ENCODE data around the gene RAF1. TPM values are rescaled to one million over a fixed set of nuclear protein-coding genes. Genes with fewer than 3 reads are reported as not detected.
A peak's percentile ranks its signal among the peaks of the same experiment; 100 is the strongest.

Gene RAF1
- total and polyA plus RNA-seq, 3 experiments from 2014 or later: 73.1 to 90.9 (median 89.4) TPM

DNA sequence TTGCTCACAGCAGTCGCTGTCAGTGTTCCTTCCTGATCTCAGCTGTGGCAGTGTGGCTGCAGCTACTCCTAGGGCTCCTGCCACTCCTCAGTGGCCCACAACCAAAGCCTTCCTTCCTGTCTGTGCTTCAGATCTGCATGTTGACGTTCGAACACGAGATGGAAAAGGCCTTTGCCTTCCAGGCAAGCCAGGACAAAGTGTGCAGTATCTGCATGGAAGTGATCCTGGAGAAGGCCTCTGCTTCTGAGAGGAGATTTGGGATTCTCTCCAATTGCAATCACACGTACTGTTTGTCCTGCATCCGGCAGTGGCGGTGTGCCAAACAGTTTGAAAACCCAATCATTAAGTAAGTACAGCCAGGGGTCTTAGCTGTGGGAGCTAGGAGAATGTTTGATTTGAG lies 89.3 kb downstream of the RAF1 start:
- no peak for DNase-seq
- ChIA-PET CTCF (no interaction called here), POLR2A (no interaction called here)
- no peak overlapping the region for H3K4me3 ChIP-seq (ENCODE audit: low read length)
- no peak overlapping the region for H3K27ac ChIP-seq (ENCODE audit: low read depth, low read length)
- H3K27me3 Mint-ChIP-seq: peaks cover 0 to 1% of the 10 kb centered on the region in 2 donors
- H3K36me3 Mint-ChIP-seq: peaks cover 33 to 90% (median 50%) of the 10 kb centered on the region in 3 donors
- no peak overlapping the region for H3K27ac Mint-ChIP-seq
- peaks cover 0 to 4% (median 3%) of the 10 kb centered on the region in 5 donors for H3K9me3 Mint-ChIP-seq
- no peaks in the 10 kb centered on the region for H3K9me3 ChIP-seq (ENCODE audit: low read length)
- H3K4me3 Mint-ChIP-seq: no peak overlapping the region
- peaks cover 66% of the 10 kb centered on the region for H3K36me3 ChIP-seq (ENCODE audit: insufficient read depth, low read length)
- no peaks in the 10 kb centered on the region for H3K4me1 ChIP-seq (ENCODE audit: insufficient read depth, low read length)
- H3K27me3 ChIP-seq (ENCODE audit: insufficient read depth, low read length, poor library complexity, severe bottlenecking): no peaks in the 10 kb centered on the region
- peaks cover under 1 to 3% (median 2%) of the 10 kb centered on the region in 3 donors for H3K4me1 Mint-ChIP-seq

GRCh38 chr3:12574131-12574530 lies 89.8 kb downstream of the RAF1 start:
- Histone ChIP-seq H3K27me3 (ENCODE audit: insufficient read depth, low read length, poor library complexity, severe bottlenecking) (no peaks in the 10 kb centered on the region), H3K36me3 (ENCODE audit: insufficient read depth, low read length) (peaks cover 69% of the 10 kb centered on the region), H3K4me1 (ENCODE audit: insufficient read depth, low read length) (no peaks in the 10 kb centered on the region), H3K9me3 (ENCODE audit: low read length) (no peaks in the 10 kb centered on the region), H3K27ac (ENCODE audit: low read depth, low read length) (no peak overlapping the region), H3K4me3 (ENCODE audit: low read length) (no peak overlapping the region)
- ChIA-PET CTCF (no interaction called here), POLR2A (no interaction called here)
- Mint-ChIP-seq H3K36me3 (peaks cover 36 to 89% (median 53%) of the 10 kb centered on the region in 3 donors), H3K4me3 (no peak overlapping the region), H3K9me3 (peaks cover 0 to 4% (median 3%) of the 10 kb centered on the region in 5 donors), H3K27me3 (peaks cover 0 to 1% of the 10 kb centered on the region in 2 donors), H3K27ac (peak overlapping the region in 4 of 8 donors; percentile 32 to 88 (median 63)), H3K4me1 (peaks cover 2 to 3% (median 3%) of the 10 kb centered on the region in 3 donors)
- DNase-seq: no peak

DNA sequence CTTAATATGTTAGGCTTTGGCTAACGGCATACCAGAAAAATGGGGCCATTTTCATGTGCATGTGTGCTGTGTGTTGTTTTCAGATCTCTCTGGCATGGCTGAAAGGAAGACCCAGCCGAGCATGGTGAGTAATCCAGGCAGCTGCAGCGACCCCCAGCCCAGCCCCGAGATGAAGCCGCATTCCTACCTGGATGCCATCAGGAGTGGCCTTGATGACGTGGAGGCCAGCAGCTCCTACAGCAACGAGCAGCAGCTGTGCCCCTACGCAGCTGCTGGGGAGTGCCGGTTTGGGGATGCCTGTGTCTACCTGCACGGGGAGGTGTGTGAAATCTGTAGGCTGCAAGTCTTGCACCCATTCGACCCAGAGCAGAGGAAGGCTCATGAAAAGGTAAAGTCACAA lies 91.9 kb downstream of the RAF1 start:
- H3K9me3 Mint-ChIP-seq: peaks cover 0 to 1% (median under 1%) of the 10 kb centered on the region in 5 donors
- no peak for DNase-seq
- H3K4me1 Mint-ChIP-seq: peaks cover 4 to 18% (median 9%) of the 10 kb centered on the region in 3 donors
- H3K27me3 Mint-ChIP-seq: no peaks in the 10 kb centered on the region
- ChIA-PET CTCF (no interaction called here), POLR2A (no interaction called here)
- no peaks in the 10 kb centered on the region for H3K27me3 ChIP-seq (ENCODE audit: insufficient read depth, low read length, poor library complexity, severe bottlenecking)
- H3K4me1 ChIP-seq (ENCODE audit: insufficient read depth, low read length): no peaks in the 10 kb centered on the region
- no peak overlapping the region for H3K4me3 Mint-ChIP-seq
- H3K27ac ChIP-seq (ENCODE audit: low read depth, low read length): no peak overlapping the region
- H3K4me3 ChIP-seq (ENCODE audit: low read length): no peak overlapping the region
- H3K27ac Mint-ChIP-seq: no peak overlapping the region
- no peaks in the 10 kb centered on the region for H3K9me3 ChIP-seq (ENCODE audit: low read length)
- H3K36me3 ChIP-seq (ENCODE audit: insufficient read depth, low read length): peaks cover 65% of the 10 kb centered on the region
- H3K36me3 Mint-ChIP-seq: peaks cover 31 to 85% (median 53%) of the 10 kb centered on the region in 3 donors

- Mint-ChIP-seq H3K27me3 (no peaks in the 10 kb centered on the region), H3K27ac (peak overlapping the region in 1 of 8 donors; percentile 37), H3K4me3 (no peak overlapping the region), H3K9me3 (peaks cover 4 to 14% (median 11%) of the 10 kb centered on the region in 5 donors), H3K36me3 (peaks cover 30 to 78% (median 52%) of the 10 kb centered on the region in 3 donors), H3K4me1 (peaks cover 15 to 32% (median 21%) of the 10 kb centered on the region in 3 donors)
- CTCF ChIA-PET: no interaction called here
- no peaks in the 10 kb centered on the region for H3K27me3 ChIP-seq (ENCODE audit: insufficient read depth, low read length, poor library complexity, severe bottlenecking)
- no peak for DNase-seq
- POLR2A ChIA-PET: no interaction called here
- no peaks in the 10 kb centered on the region for H3K4me1 ChIP-seq (ENCODE audit: insufficient read depth, low read length)
- H3K27ac ChIP-seq (ENCODE audit: low read depth, low read length): no peak overlapping the region
- H3K4me3 ChIP-seq (ENCODE audit: low read length): no peak overlapping the region
- H3K36me3 ChIP-seq (ENCODE audit: insufficient read depth, low read length): peaks cover 47% of the 10 kb centered on the region
- H3K9me3 ChIP-seq (ENCODE audit: low read length): no peaks in the 10 kb centered on the region
Observed at GRCh38 chr3:12569836-12570235, 94.1 kb downstream of the RAF1 start.

- CTCF ChIA-PET: interaction anchor here (0.9 to 1.6 kb wide), 2 partner anchors 16 to 95 kb away, joined by 4 read pairs; partner anchors contain the start of gene RAF1
Observed at GRCh38 chr3:12568747-12569146, 95.2 kb downstream of the RAF1 start.

DNA sequence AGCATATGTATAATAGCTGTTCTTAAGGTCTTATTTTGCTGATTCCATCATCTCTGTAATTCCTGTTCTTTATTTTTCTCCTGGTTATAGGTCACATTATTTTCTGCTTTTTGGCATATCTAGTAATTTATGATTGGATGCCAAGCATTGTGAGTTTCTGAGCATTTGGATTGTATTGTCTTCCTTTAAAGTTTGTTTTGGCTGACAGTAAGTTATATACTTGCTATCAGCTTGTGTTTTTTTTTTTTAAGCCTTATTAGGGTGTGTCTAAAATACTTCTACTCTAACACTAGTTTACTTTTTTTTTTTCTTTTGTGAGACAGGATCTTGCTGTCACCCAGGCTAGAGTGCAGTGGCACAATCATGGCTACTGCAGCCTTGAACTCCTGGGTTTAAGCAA lies 96.9 kb downstream of the RAF1 start:
- no peaks in the 10 kb centered on the region for H3K27me3 Mint-ChIP-seq
- Histone ChIP-seq H3K36me3 (ENCODE audit: insufficient read depth, low read length) (peaks cover 27% of the 10 kb centered on the region), H3K27ac (ENCODE audit: low read depth, low read length) (no peak overlapping the region), H3K4me1 (ENCODE audit: insufficient read depth, low read length) (no peaks in the 10 kb centered on the region), H3K27me3 (ENCODE audit: insufficient read depth, low read length, poor library complexity, severe bottlenecking) (no peaks in the 10 kb centered on the region), H3K4me3 (ENCODE audit: low read length) (no peak overlapping the region), H3K9me3 (ENCODE audit: low read length) (no peaks in the 10 kb centered on the region)
- peak overlapping the region in 1 of 8 donors; percentile 42 for H3K27ac Mint-ChIP-seq
- CTCF ChIA-PET: no interaction called here
- POLR2A ChIA-PET: interaction anchor here (0.6 kb wide), 1 partner anchor 1009 kb away, joined by 3 read pairs; no protein-coding TSS in a partner anchor
- no peak overlapping the region for H3K4me3 Mint-ChIP-seq
- H3K4me1 Mint-ChIP-seq: peaks cover 25 to 55% (median 35%) of the 10 kb centered on the region in 3 donors
- DNase-seq: no peak
- H3K9me3 Mint-ChIP-seq: peaks cover 4 to 15% (median 12%) of the 10 kb centered on the region in 5 donors
- peaks cover 25 to 60% (median 46%) of the 10 kb centered on the region in 3 donors for H3K36me3 Mint-ChIP-seq

More at GRCh38 chr3:12568747-12569146, 95.2 kb downstream of the RAF1 start:
- H3K4me1 ChIP-seq (ENCODE audit: insufficient read depth, low read length): no peaks in the 10 kb centered on the region
- POLR2A ChIA-PET: no interaction called here
- Mint-ChIP-seq H3K4me3 (no peak overlapping the region), H3K9me3 (peaks cover 4 to 15% (median 12%) of the 10 kb centered on the region in 5 donors), H3K36me3 (peaks cover 29 to 72% (median 52%) of the 10 kb centered on the region in 3 donors), H3K27ac (peak overlapping the region in 2 of 8 donors; percentile 10 to 13), H3K27me3 (no peaks in the 10 kb centered on the region), H3K4me1 (peaks cover 19 to 41% (median 27%) of the 10 kb centered on the region in 3 donors)
- H3K27ac ChIP-seq (ENCODE audit: low read depth, low read length): no peak overlapping the region
- H3K36me3 ChIP-seq (ENCODE audit: insufficient read depth, low read length): peaks cover 40% of the 10 kb centered on the region
- H3K9me3 ChIP-seq (ENCODE audit: low read length): no peaks in the 10 kb centered on the region
- no peaks in the 10 kb centered on the region for H3K27me3 ChIP-seq (ENCODE audit: insufficient read depth, low read length, poor library complexity, severe bottlenecking)
- DNase-seq: no peak
- no peak overlapping the region for H3K4me3 ChIP-seq (ENCODE audit: low read length)

DNA sequence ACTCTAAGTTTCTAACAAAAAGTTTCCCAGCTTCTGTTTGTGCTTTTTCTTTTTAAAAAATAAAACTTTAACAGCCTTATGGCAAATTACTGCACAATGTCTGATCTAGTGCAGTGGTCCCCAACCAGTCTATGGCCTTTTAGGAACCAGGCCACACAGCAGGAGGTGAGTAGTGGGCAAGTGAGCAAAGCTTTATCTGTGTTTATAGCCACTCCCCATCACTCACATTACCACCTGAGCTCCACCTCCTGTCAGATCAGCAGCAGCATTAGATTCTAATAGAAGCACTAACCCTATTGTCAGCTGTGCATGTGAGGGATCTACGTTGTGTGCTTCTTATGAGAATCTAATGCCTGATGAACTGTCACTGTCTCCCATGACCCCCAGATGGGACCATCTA lies 101.5 kb downstream of the RAF1 start:
- POLR2A ChIA-PET: no interaction called here

DNA sequence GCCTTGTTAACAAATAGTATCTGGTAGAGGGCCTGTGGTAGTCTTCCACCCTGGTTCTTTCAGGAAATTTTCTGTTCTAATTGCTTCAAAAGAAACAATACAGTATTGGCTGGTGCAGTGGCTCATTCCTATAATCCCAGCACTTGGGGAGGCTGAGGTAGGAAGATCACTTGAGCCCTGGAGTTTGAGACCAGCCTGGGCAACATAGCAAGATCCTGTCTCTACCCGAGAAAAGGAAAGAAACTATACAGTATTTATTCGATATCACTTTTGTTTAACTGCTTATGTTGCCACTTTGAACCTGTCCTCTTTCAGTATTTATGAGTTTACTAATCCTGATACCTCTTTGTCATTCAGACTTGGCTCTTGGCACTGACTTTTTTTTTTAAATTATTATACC lies 102.5 kb downstream of the RAF1 start:
- no peak overlapping the region for H3K27ac ChIP-seq (ENCODE audit: low read depth, low read length)
- peaks cover 4 to 10% (median 7%) of the 10 kb centered on the region in 5 donors for H3K9me3 Mint-ChIP-seq
- H3K9me3 ChIP-seq (ENCODE audit: low read length): no peaks in the 10 kb centered on the region
- peak overlapping the region in 4 of 8 donors; percentile 24 to 70 (median 48) for H3K27ac Mint-ChIP-seq
- H3K4me3 Mint-ChIP-seq: peak overlapping the region in 2 of 7 donors; percentile 16 to 46
- peaks cover 4% of the 10 kb centered on the region for H3K36me3 ChIP-seq (ENCODE audit: insufficient read depth, low read length)
- H3K4me1 ChIP-seq (ENCODE audit: insufficient read depth, low read length): peaks cover 37% of the 10 kb centered on the region
- no peaks in the 10 kb centered on the region for H3K27me3 Mint-ChIP-seq
- DNase-seq: no peak
- POLR2A ChIA-PET: no interaction called here
- H3K4me3 ChIP-seq (ENCODE audit: low read length): no peak overlapping the region
- peaks cover 11 to 24% (median 16%) of the 10 kb centered on the region in 3 donors for H3K36me3 Mint-ChIP-seq
- CTCF ChIA-PET: interaction anchor here (1.2 kb wide), 1 partner anchor 82 kb away, joined by 4 read pairs; no protein-coding TSS in a partner anchor
- H3K4me1 Mint-ChIP-seq: peaks cover 66 to 83% (median 73%) of the 10 kb centered on the region in 3 donors
- H3K27me3 ChIP-seq (ENCODE audit: insufficient read depth, low read length, poor library complexity, severe bottlenecking): no peaks in the 10 kb centered on the region

More for the DNA sequence above, 101.5 kb downstream of the RAF1 start:
- H3K36me3 Mint-ChIP-seq: peaks cover 11 to 23% (median 23%) of the 10 kb centered on the region in 3 donors
- peaks cover 37% of the 10 kb centered on the region for H3K4me1 ChIP-seq (ENCODE audit: insufficient read depth, low read length)
- H3K4me1 Mint-ChIP-seq: peaks cover 65 to 83% (median 71%) of the 10 kb centered on the region in 3 donors
- H3K4me3 Mint-ChIP-seq: no peak overlapping the region
- H3K27ac ChIP-seq (ENCODE audit: low read depth, low read length): no peak overlapping the region
- no peaks in the 10 kb centered on the region for H3K27me3 Mint-ChIP-seq
- no peaks in the 10 kb centered on the region for H3K27me3 ChIP-seq (ENCODE audit: insufficient read depth, low read length, poor library complexity, severe bottlenecking)
- H3K36me3 ChIP-seq (ENCODE audit: insufficient read depth, low read length): peaks cover 4% of the 10 kb centered on the region
- H3K27ac Mint-ChIP-seq: peak overlapping the region in 2 of 8 donors; percentile 35 to 59
- CTCF ChIA-PET: interaction anchor here (1.2 kb wide), 1 partner anchor 83 kb away, joined by 4 read pairs; no protein-coding TSS in a partner anchor
- no peak for DNase-seq
- no peaks in the 10 kb centered on the region for H3K9me3 ChIP-seq (ENCODE audit: low read length)
- H3K4me3 ChIP-seq (ENCODE audit: low read length): no peak overlapping the region
- peaks cover 4 to 15% (median 12%) of the 10 kb centered on the region in 5 donors for H3K9me3 Mint-ChIP-seq
